ENCODE measurements around the gene ROR1.

GRCh38 chr1:63794354-63794753 lies 20.5 kb downstream of the ROR1 start:
- TF ChIP-seq CTCF (IDR thresholded peaks at IDR 0.05) (no peak), TCF12 (IDR thresholded peaks at IDR 0.05) (no peak)
